DND-41 (cell line): ENCODE results near the gene TM4SF20.

Experiments used
- EZH2 ChIP-seq: IDR thresholded peaks from 3 replicates; pipeline ENCODE4 v1.6.1; 2012; ENCODE audit warnings: borderline replicate concordance, low read depth, mild to moderate bottlenecking, moderate library complexity, low read length, inconsistent platforms; ENCODE audit not compliant: severe bottlenecking
- TF ChIP-seq, protein P1 (sequence below): IDR thresholded peaks from 2 replicates; pipeline ENCODE4 v1.5.1; 2012; ENCODE audit warnings: borderline replicate concordance, low read length, moderate library complexity, mild to moderate bottlenecking; ENCODE audit not compliant: poor library complexity, severe bottlenecking; ENCODE audit errors: extremely low read depth

DNA sequence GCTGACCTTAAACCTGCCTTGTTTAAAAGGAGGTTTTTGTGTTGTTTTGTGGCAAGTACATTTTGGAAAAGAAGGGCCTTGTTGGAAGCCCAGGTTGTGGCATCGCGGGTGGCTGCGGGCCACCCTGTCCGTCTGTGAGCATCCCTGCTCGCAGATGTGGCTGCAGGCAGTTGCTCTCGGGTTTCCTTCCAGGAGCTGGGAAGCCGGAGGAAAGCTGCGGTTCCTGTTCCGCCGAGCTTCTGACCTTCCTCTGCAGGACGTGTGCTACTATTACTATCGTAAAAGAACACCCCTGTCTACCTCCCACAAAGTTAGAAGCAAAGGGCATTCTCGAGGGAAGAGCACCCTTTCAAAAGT is 53.3 kb downstream of the TM4SF20 start:
- TF ChIP-seq, protein P1, sequence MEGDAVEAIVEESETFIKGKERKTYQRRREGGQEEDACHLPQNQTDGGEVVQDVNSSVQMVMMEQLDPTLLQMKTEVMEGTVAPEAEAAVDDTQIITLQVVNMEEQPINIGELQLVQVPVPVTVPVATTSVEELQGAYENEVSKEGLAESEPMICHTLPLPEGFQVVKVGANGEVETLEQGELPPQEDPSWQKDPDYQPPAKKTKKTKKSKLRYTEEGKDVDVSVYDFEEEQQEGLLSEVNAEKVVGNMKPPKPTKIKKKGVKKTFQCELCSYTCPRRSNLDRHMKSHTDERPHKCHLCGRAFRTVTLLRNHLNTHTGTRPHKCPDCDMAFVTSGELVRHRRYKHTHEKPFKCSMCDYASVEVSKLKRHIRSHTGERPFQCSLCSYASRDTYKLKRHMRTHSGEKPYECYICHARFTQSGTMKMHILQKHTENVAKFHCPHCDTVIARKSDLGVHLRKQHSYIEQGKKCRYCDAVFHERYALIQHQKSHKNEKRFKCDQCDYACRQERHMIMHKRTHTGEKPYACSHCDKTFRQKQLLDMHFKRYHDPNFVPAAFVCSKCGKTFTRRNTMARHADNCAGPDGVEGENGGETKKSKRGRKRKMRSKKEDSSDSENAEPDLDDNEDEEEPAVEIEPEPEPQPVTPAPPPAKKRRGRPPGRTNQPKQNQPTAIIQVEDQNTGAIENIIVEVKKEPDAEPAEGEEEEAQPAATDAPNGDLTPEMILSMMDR: no peak
- no peak for TF ChIP-seq EZH2
